ENCODE results near the gene TTC14.

Gene TTC14

GRCh38 chr3:180631317-180631716 lies 29.4 kb downstream of the TTC14 start:
- DNase-seq (ENCODE audit: low read depth in 2 of 2, low spot score in 1 of 2) = no peak

- DNase-seq (ENCODE audit: low read depth in 2 of 2, low spot score in 1 of 2) = no peak
These were observed 31.8 kb downstream of the TTC14 start for GRCh38 chr3:180633722-180634121.

GRCh38 chr3:180640987-180641386 lies 39.0 kb downstream of the TTC14 start:
- DNase-seq (ENCODE audit: low read depth in 2 of 2, low spot score in 1 of 2) = no peak

- no peak for DNase-seq (ENCODE audit: low read depth in 2 of 2, low spot score in 1 of 2)
These were observed 44.3 kb downstream of the TTC14 start for GRCh38 chr3:180646187-180646790.

GRCh38 chr3:180656406-180656805 lies 54.4 kb downstream of the TTC14 start:
- DNase-seq (ENCODE audit: low read depth in 2 of 2, low spot score in 1 of 2) = no peak

- DNase-seq (ENCODE audit: low read depth in 2 of 2, low spot score in 1 of 2) = no peak
These were observed 55.1 kb downstream of the TTC14 start for GRCh38 chr3:180657094-180657493.

Data from stimulated activated CD8-positive, alpha-beta memory T cell treated with anti-CD3 and anti-CD28 coated beads, Interleukin-4, amount 100 ng/mL, for 4 hours (primary cell).